MV-4-11 (cell line): Measurements from ENCODE around the gene COL9A2.

Source experiments
- DNase-seq: peaks from one replicate; lab custom pipeline; 2025; lab: John Stamatoyannopoulos, UW

The COL9A2 gene

GRCh38 chr1:40303051-40303771 is 13.9 kb downstream of the COL9A2 start:
- no peak for DNase-seq

GRCh38 chr1:40302475-40302874 is 14.6 kb downstream of the COL9A2 start:
- no peak for DNase-seq

- no peak for DNase-seq
Measured at GRCh38 chr1:40301541-40302299, 15.4 kb downstream of the COL9A2 start.

- DNase-seq = no peak
Measured at GRCh38 chr1:40301066-40301465, 16.0 kb downstream of the COL9A2 start.

- DNase-seq = no peak
Measured at GRCh38 chr1:40300651-40301050, 16.4 kb downstream of the COL9A2 start.

GRCh38 chr1:40300249-40300567 is 16.9 kb downstream of the COL9A2 start:
- DNase-seq = no peak

GRCh38 chr1:40299366-40300248 is 17.5 kb downstream of the COL9A2 start:
- DNase-seq = no peak

- no peak for DNase-seq
Measured at GRCh38 chr1:40291293-40291692, 25.8 kb downstream of the COL9A2 start.

- no peak for DNase-seq
Measured at GRCh38 chr1:40281853-40282252, 35.2 kb downstream of the COL9A2 start.

GRCh38 chr1:40276122-40276521 is 41.0 kb downstream of the COL9A2 start:
- DNase-seq = no peak

GRCh38 chr1:40274331-40274730 is 42.8 kb downstream of the COL9A2 start:
- no peak for DNase-seq

GRCh38 chr1:40273547-40274166 is 43.4 kb downstream of the COL9A2 start:
- no peak for DNase-seq

- DNase-seq = peak; percentile 68
Measured at GRCh38 chr1:40272653-40273213, 44.4 kb downstream of the COL9A2 start.

GRCh38 chr1:40270152-40270834 is 46.8 kb downstream of the COL9A2 start:
- peak; percentile 9 for DNase-seq

- no peak for DNase-seq
Measured at GRCh38 chr1:40268211-40268610, 48.9 kb downstream of the COL9A2 start.

- DNase-seq = no peak
Measured at GRCh38 chr1:40267767-40268187, 49.3 kb downstream of the COL9A2 start.

- DNase-seq = no peak
Measured at GRCh38 chr1:40266786-40267535, 50.1 kb downstream of the COL9A2 start.

GRCh38 chr1:40265919-40266318 is 51.2 kb downstream of the COL9A2 start:
- no peak for DNase-seq

GRCh38 chr1:40265298-40265697 is 51.8 kb downstream of the COL9A2 start:
- no peak for DNase-seq

- no peak for DNase-seq
Measured at GRCh38 chr1:40264354-40264781, 52.7 kb downstream of the COL9A2 start.

GRCh38 chr1:40258445-40258769 is 58.7 kb downstream of the COL9A2 start:
- DNase-seq = peak; percentile 25
